Measurements from ENCODE around the gene BICD2. TPM values are rescaled to one million over a fixed set of nuclear protein-coding genes. Genes with fewer than 3 reads are reported as not detected.

Gene BICD2
- total and polyA plus RNA-seq, 7 donors: 5.4 to 38.5 (median 30.6) TPM

- Histone ChIP-seq H3K27ac (no peak overlapping the region), H3K27me3 (no peaks in the 10 kb centered on the region), H3K36me3 (no peaks in the 10 kb centered on the region), H3K4me3 (no peak overlapping the region), H3K9me3 (no peaks in the 10 kb centered on the region), H3K4me1 (peaks cover 0 to 70% (median 59%) of the 10 kb centered on the region in 4 donors)
- DNase-seq: no peak
- WGBS, 2 donors: 70 to 77% methylated on average over 9 of the region's 9 CpGs
- intact Hi-C loops (cut with DNase I): no loop called here
- no peak for TF ChIP-seq CTCF (IDR thresholded peaks at IDR 0.05)
- TF ChIP-seq POLR2AphosphoS5 (IDR thresholded peaks at IDR 0.05): no peak
- no peak for TF ChIP-seq EP300 (IDR thresholded peaks at IDR 0.05)
- no peak for TF ChIP-seq POLR2A (IDR thresholded peaks at IDR 0.05)
Measured at GRCh38 chr9:92747459-92748232, 17.0 kb downstream of the BICD2 start.

- Histone ChIP-seq H3K27me3 (no peaks in the 10 kb centered on the region), H3K4me3 (no peak overlapping the region), H3K9me3 (no peaks in the 10 kb centered on the region), H3K36me3 (no peaks in the 10 kb centered on the region), H3K27ac (no peak overlapping the region), H3K4me1 (peaks cover 0 to 63% (median 56%) of the 10 kb centered on the region in 4 donors)
- 88 to 89% methylated on average over 14 of the region's 14 CpGs for WGBS, 2 donors
- intact Hi-C loops (cut with DNase I): no loop called here
- DNase-seq: no peak
- no peak for TF ChIP-seq POLR2AphosphoS5 (IDR thresholded peaks at IDR 0.05)
- TF ChIP-seq POLR2A (IDR thresholded peaks at IDR 0.05): no peak
- TF ChIP-seq CTCF (IDR thresholded peaks at IDR 0.05): no peak
- TF ChIP-seq EP300 (IDR thresholded peaks at IDR 0.05): no peak
Measured at GRCh38 chr9:92746567-92747458, 17.8 kb downstream of the BICD2 start.

- Histone ChIP-seq H3K36me3 (no peaks in the 10 kb centered on the region), H3K27me3 (no peaks in the 10 kb centered on the region), H3K4me1 (peaks cover 0 to 66% (median 65%) of the 10 kb centered on the region in 4 donors), H3K4me3 (no peak overlapping the region), H3K27ac (no peak overlapping the region), H3K9me3 (no peaks in the 10 kb centered on the region)
- no peak for DNase-seq
- TF ChIP-seq EP300 (IDR thresholded peaks at IDR 0.05) (no peak), CTCF (IDR thresholded peaks at IDR 0.05) (no peak), POLR2A (IDR thresholded peaks at IDR 0.05) (no peak), POLR2AphosphoS5 (IDR thresholded peaks at IDR 0.05) (no peak)
- WGBS, 2 donors: 96 to 97% methylated on average over 6 of the region's 6 CpGs
- intact Hi-C loops (cut with DNase I): no loop called here
Measured at GRCh38 chr9:92745881-92746280, 18.8 kb downstream of the BICD2 start.

- no peaks in the 10 kb centered on the region for H3K9me3 ChIP-seq
- 76 to 94% methylated on average over 4 of the region's 4 CpGs for WGBS, 2 donors
- no peak overlapping the region for H3K4me3 ChIP-seq
- intact Hi-C loops (cut with DNase I): no loop called here
- no peak for TF ChIP-seq CTCF (IDR thresholded peaks at IDR 0.05)
- TF ChIP-seq POLR2AphosphoS5 (IDR thresholded peaks at IDR 0.05): no peak
- no peak for TF ChIP-seq EP300 (IDR thresholded peaks at IDR 0.05)
- TF ChIP-seq POLR2A (IDR thresholded peaks at IDR 0.05): no peak
- no peaks in the 10 kb centered on the region for H3K27me3 ChIP-seq
- H3K4me1 ChIP-seq: peaks cover 0 to 71% (median 70%) of the 10 kb centered on the region in 4 donors
- no peak overlapping the region for H3K27ac ChIP-seq
- DNase-seq: no peak
- no peaks in the 10 kb centered on the region for H3K36me3 ChIP-seq
Measured at GRCh38 chr9:92745331-92745730, 19.3 kb downstream of the BICD2 start.
